OCI-LY3 (cell line): ENCODE data around the gene SMAD7.

Source experiments
- H2AFZ ChIP-seq: fragments of 200-600, 300-600 bp; shearing (Covaris generic); 2 replicates; pipeline ENCODE4 v1.6.0; 2014; ENCODE audit warnings: antibody characterized with exemption, low read depth, low read length
- H3K27ac ChIP-seq: fragments of 200-600, 300-600 bp; sonication (generic); 2 replicates; pipeline ENCODE4 v1.5.1; 2014; ENCODE audit warnings: mild to moderate bottlenecking, low read length, moderate library complexity, mixed read lengths
- H3K27me3 ChIP-seq: fragments of 200-600, 300-600 bp; sonication (generic); 2 replicates; pipeline ENCODE4 v1.6.1; 2014; ENCODE audit warnings: low read depth, low read length, mixed read lengths
- H3K36me3 ChIP-seq: fragments of 200-600, 300-600 bp; sonication (generic); replicated peaks from 2 replicates; pipeline ENCODE3; 2014; ENCODE audit warnings: low read depth, low read length, mixed read lengths
- H3K4me1 ChIP-seq: fragments of 300-600, 200-600 bp; sonication (generic); 2 replicates; pipeline ENCODE4 v1.6.1; 2014; ENCODE audit warnings: low read length, mixed read lengths
- H3K4me2 ChIP-seq: fragments of 200-600, 300-600 bp; sonication (generic); 2 replicates; pipeline ENCODE4 v1.6.1; 2014; ENCODE audit warnings: low read length, mixed read lengths
- H3K4me3 ChIP-seq: fragments of 300-600, 200-600 bp; sonication (generic); 2 replicates; pipeline ENCODE4 v1.5.1; 2014; ENCODE audit warnings: antibody characterized with exemption, mild to moderate bottlenecking, low read length, moderate library complexity
- H3K79me2 ChIP-seq: fragments of 300-600, 200-600 bp; shearing (Covaris generic); 2 replicates; pipeline ENCODE4 v1.6.1; 2014; ENCODE audit warnings: mild to moderate bottlenecking, low read length, mixed read lengths
- H3K9ac ChIP-seq: fragments of 300-600, 200-600 bp; shearing (Covaris generic); 2 replicates; pipeline ENCODE4 v1.6.0; 2014; ENCODE audit warnings: mild to moderate bottlenecking, low read length, moderate library complexity
- H3K9me3 ChIP-seq: fragments of 200-600, 300-600 bp; shearing (Covaris generic); 2 replicates; pipeline ENCODE4 v1.6.1; 2014; ENCODE audit warnings: low read length, mixed read lengths; ENCODE audit not compliant: insufficient read depth
- H4K20me1 ChIP-seq: fragments of 200-600, 300-600 bp; sonication (generic); 2 replicates; pipeline ENCODE4 v1.6.1; 2016; ENCODE audit warnings: low read length, mixed read lengths; ENCODE audit not compliant: insufficient read depth
- CTCF ChIP-seq: fragments of 200-600, 300-600 bp; sonication (generic); IDR thresholded peaks from 2 replicates; pipeline ENCODE4 v1.5.1; 2014; ENCODE audit warnings: antibody characterized with exemption, low read length, low read depth
- EZH2phosphoT487 ChIP-seq: fragments of 200-600 bp; shearing (Covaris generic); IDR thresholded peaks from 2 replicates; pipeline ENCODE4 v1.6.1; 2018; ENCODE audit warnings: antibody characterized with exemption, mixed run types, low read depth

Gene SMAD7

GRCh38 chr18:48983793-48984437 is 33.1 kb upstream of the SMAD7 start:
- Histone ChIP-seq H2AFZ (no peak overlapping the region), H3K27ac (no peak overlapping the region), H3K4me3 (no peak overlapping the region), H3K79me2 (no peaks in the 10 kb centered on the region), H3K4me1 (no peaks in the 10 kb centered on the region), H3K4me2 (no peak overlapping the region), H3K27me3 (peaks cover 28% of the 10 kb centered on the region), H3K36me3 (no peaks in the 10 kb centered on the region), H3K9ac (no peak overlapping the region), H4K20me1 (no peaks in the 10 kb centered on the region), H3K9me3 (no peaks in the 10 kb centered on the region)
- TF ChIP-seq EZH2phosphoT487 (no peak), CTCF (no peak)

GRCh38 chr18:48982266-48982665 is 31.5 kb upstream of the SMAD7 start:
- H3K27me3 ChIP-seq: peaks cover 29% of the 10 kb centered on the region
- H3K4me1 ChIP-seq: no peaks in the 10 kb centered on the region
- TF ChIP-seq EZH2phosphoT487 (no peak), CTCF (no peak)
- no peaks in the 10 kb centered on the region for H3K36me3 ChIP-seq
- no peak overlapping the region for H3K4me2 ChIP-seq
- H3K9me3 ChIP-seq: no peaks in the 10 kb centered on the region
- H3K4me3 ChIP-seq: no peak overlapping the region
- H3K27ac ChIP-seq: no peak overlapping the region
- H4K20me1 ChIP-seq: no peaks in the 10 kb centered on the region
- no peak overlapping the region for H2AFZ ChIP-seq
- H3K9ac ChIP-seq: no peak overlapping the region
- H3K79me2 ChIP-seq: no peaks in the 10 kb centered on the region

- no peak overlapping the region for H3K27ac ChIP-seq
- no peak overlapping the region for H3K4me3 ChIP-seq
- H3K79me2 ChIP-seq: no peaks in the 10 kb centered on the region
- TF ChIP-seq EZH2phosphoT487 (no peak), CTCF (no peak)
- H4K20me1 ChIP-seq: no peaks in the 10 kb centered on the region
- no peak overlapping the region for H3K4me2 ChIP-seq
- no peaks in the 10 kb centered on the region for H3K36me3 ChIP-seq
- no peak overlapping the region for H2AFZ ChIP-seq
- no peaks in the 10 kb centered on the region for H3K9me3 ChIP-seq
- peaks cover 41% of the 10 kb centered on the region for H3K27me3 ChIP-seq
- no peak overlapping the region for H3K9ac ChIP-seq
- peaks cover 3% of the 10 kb centered on the region; the same call in 1 of the 2 replicates for H3K4me1 ChIP-seq
These were observed 29.5 kb upstream of the SMAD7 start for GRCh38 chr18:48979944-48980890.

- no peak overlapping the region for H3K27ac ChIP-seq
- no peaks in the 10 kb centered on the region for H3K9me3 ChIP-seq
- H4K20me1 ChIP-seq: no peaks in the 10 kb centered on the region
- H3K9ac ChIP-seq: no peak overlapping the region
- peaks cover 3% of the 10 kb centered on the region; the same call in 1 of the 2 replicates for H3K4me1 ChIP-seq
- no peaks in the 10 kb centered on the region for H3K79me2 ChIP-seq
- no peaks in the 10 kb centered on the region for H3K36me3 ChIP-seq
- peaks cover 43% of the 10 kb centered on the region for H3K27me3 ChIP-seq
- TF ChIP-seq EZH2phosphoT487 (no peak), CTCF (no peak)
- H3K4me3 ChIP-seq: no peak overlapping the region
- H3K4me2 ChIP-seq: no peak overlapping the region
- no peak overlapping the region for H2AFZ ChIP-seq
These were observed 27.1 kb upstream of the SMAD7 start for GRCh38 chr18:48977914-48978313.
